HepG2 (cell line): ENCODE measurements around the gene MAN2B2. TPM values are rescaled to one million over a fixed set of nuclear protein-coding genes. Genes with fewer than 3 reads are reported as not detected.

Source experiments
- ATF7 ChIP-seq, 2 experiments: fragments of 450-650 bp in 1 of 2; sonication (generic) in 1 of 2; formaldehyde crosslinking in 1 of 2; IDR thresholded peaks; 2 replicates each; pipeline versions ENCODE4 v1.4.0 to v1.6.1; 2016 to 2020; ENCODE audit warnings: antibody characterized with exemption in 1 of 2, mild to moderate bottlenecking in 1 of 2, missing genetic modification reagents in 1 of 2
- BRCA1 ChIP-seq: sonication (generic); formaldehyde crosslinking; IDR thresholded peaks from 2 replicates; pipeline ENCODE4 v1.4.0; 2020; ENCODE audit warnings: missing genetic modification reagents
- CAMTA2 ChIP-seq: sonication (generic); formaldehyde crosslinking; IDR thresholded peaks from 2 replicates; pipeline ENCODE4 v1.4.0; 2020; ENCODE audit warnings: mild to moderate bottlenecking, missing genetic modification reagents, borderline replicate concordance
- DNMT3B ChIP-seq: conservative IDR thresholded peaks from 2 replicates; pipeline ENCODE4 v1.6.1; 2016; ENCODE audit warnings: missing biosample characterization, control low read depth
- FOXA1 ChIP-seq, 2 experiments: fragments of 450-650 bp in 1 of 2; sonication (generic) in 1 of 2; formaldehyde crosslinking in 1 of 2; IDR thresholded peaks; 2 replicates each; pipeline versions ENCODE4 v1.4.0 to v1.6.1; 2016 to 2020; ENCODE audit warnings: missing genetic modification reagents in 1 of 2
- FOXP1 ChIP-seq, 2 experiments: fragments of 450-650 bp in 1 of 2; IDR thresholded peaks; 2 replicates each; pipeline ENCODE4 v1.6.1; 2017 to 2018; ENCODE audit warnings: antibody characterized with exemption in 1 of 2
- IRF2 ChIP-seq: IDR thresholded peaks from 2 replicates; pipeline ENCODE4 v1.6.1; 2018; ENCODE audit warnings: missing genetic modification reagents, missing compliant biosample characterization
- KDM1A ChIP-seq: IDR thresholded peaks from 2 replicates; pipeline ENCODE4 v1.6.1; 2016; ENCODE audit warnings: missing compliant biosample characterization
- KLF6 ChIP-seq: IDR thresholded peaks from 2 replicates; pipeline ENCODE4 v1.8.0; 2016; ENCODE audit warnings: missing biosample characterization, missing genetic modification reagents
- RBM39 ChIP-seq: fragments of 200-400 bp; formaldehyde crosslinking; IDR thresholded peaks from one replicate; pipeline ENCODE4 v1.6.1; 2018; ENCODE audit warnings: antibody characterized with exemption, mild to moderate bottlenecking, low read depth, low read length; ENCODE audit not compliant: poor library complexity, severe bottlenecking
- SAP130 ChIP-seq: IDR thresholded peaks from 2 replicates; pipeline ENCODE4 v1.6.1; 2016; ENCODE audit warnings: low read depth
- THYN1 ChIP-seq: sonication (generic); formaldehyde crosslinking; IDR thresholded peaks from 2 replicates; pipeline ENCODE4 v1.8.1; 2023; ENCODE audit warnings: low read depth, mild to moderate bottlenecking, moderate library complexity, missing genetic modification reagents, borderline replicate concordance
- ZNF83 ChIP-seq: sonication (generic); formaldehyde crosslinking; IDR thresholded peaks from 2 replicates; pipeline ENCODE4 v1.4.0; 2020; ENCODE audit warnings: missing genetic modification reagents, mild to moderate bottlenecking, borderline replicate concordance
- polyA plus RNA-seq, 8 experiments: library from polyadenylated mRNA; depleted of rRNA in 3 of 8; stranded (reverse) in 7 of 8; unstranded in 1 of 8; fragments of >200 nt; fragmentation: Illumina TruSeq in 4 of 8; extraction: Trizol in 4 of 8; gene quantifications; 2 replicates each; pipeline versions ENCODE4 v1.2.1 to v1.2.3, GENCODE V29; 2011 to 2016; ENCODE audit warnings: low read depth in 4 of 8, missing spikeins in 1 of 8, mixed read lengths in 1 of 8; ENCODE audit not compliant: insufficient read depth in 1 of 8
- total RNA-seq, 5 experiments: library from RNA; depleted of rRNA; stranded (reverse); fragments of >200 nt; fragmentation: Illumina TruSeq; extraction: Trizol; gene quantifications; 2 replicates each; pipeline ENCODE4 v1.2.3, GENCODE V29; 2016; ENCODE audit warnings: low read depth in 1 of 5
- TF ChIP-seq, protein P1 (sequence below): sonication (generic); formaldehyde crosslinking; IDR thresholded peaks from 2 replicates; pipeline ENCODE4 v1.5.1; 2020; ENCODE audit warnings: mild to moderate bottlenecking, missing genetic modification reagents, borderline replicate concordance
- TF ChIP-seq, protein P2 (sequence below): sonication (generic); formaldehyde crosslinking; IDR thresholded peaks from 2 replicates; pipeline ENCODE4 v1.4.0; 2020; ENCODE audit warnings: missing genetic modification reagents, mild to moderate bottlenecking, borderline replicate concordance
- TF ChIP-seq, protein P3 (sequence below): sonication (generic); formaldehyde crosslinking; IDR thresholded peaks from 2 replicates; pipeline ENCODE4 v1.5.0; 2020; ENCODE audit warnings: mild to moderate bottlenecking, low read depth, missing genetic modification reagents, borderline replicate concordance
- TF ChIP-seq, protein P4 (sequence below): sonication (generic); formaldehyde crosslinking; IDR thresholded peaks from 2 replicates; pipeline ENCODE4 v1.4.0; 2020; ENCODE audit warnings: missing genetic modification reagents, borderline replicate concordance

The MAN2B2 gene
- total and polyA plus RNA-seq, 2 of the 13 experiments (the other 11 are each of a cell fraction or from before 2014, with no cell fraction given) = 4.8 to 5.4 TPM

DNA sequence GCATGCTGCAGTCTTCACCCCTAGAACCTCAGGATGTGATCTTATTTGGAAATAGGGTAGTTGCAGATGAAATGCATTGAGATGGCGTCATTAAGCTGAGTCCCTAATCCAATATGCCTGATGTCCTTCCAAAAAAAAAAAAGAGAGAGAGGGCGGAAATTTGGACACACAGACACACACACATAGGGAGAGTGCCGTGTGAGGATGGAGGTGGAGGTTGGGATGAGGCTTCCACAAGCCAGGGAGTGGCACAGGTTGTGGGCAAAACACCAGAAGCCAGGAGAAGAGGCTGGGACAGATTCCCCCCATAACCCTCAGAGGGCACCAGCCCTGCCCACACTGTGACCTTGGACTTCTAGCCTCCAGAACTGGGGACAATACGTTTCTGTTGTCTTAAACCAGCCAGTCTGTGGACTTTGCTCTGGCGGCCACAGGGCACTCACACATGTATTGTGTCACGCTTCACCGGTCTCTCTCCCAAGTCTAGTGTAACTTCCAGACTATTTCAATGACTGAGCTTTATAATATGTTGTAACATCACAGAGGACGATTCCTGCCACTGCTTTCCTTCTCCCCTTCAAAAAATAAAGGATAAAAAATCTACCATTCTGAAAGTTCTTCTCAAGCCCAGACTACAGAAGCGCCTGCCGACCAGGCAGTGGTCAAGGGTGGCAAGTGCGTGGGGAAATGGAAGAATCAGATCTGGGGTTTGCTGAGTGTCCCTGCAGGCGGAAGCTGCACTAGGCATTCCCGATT lies 35.8 kb upstream of the MAN2B2 start (continued):
- TF ChIP-seq, protein P1, sequence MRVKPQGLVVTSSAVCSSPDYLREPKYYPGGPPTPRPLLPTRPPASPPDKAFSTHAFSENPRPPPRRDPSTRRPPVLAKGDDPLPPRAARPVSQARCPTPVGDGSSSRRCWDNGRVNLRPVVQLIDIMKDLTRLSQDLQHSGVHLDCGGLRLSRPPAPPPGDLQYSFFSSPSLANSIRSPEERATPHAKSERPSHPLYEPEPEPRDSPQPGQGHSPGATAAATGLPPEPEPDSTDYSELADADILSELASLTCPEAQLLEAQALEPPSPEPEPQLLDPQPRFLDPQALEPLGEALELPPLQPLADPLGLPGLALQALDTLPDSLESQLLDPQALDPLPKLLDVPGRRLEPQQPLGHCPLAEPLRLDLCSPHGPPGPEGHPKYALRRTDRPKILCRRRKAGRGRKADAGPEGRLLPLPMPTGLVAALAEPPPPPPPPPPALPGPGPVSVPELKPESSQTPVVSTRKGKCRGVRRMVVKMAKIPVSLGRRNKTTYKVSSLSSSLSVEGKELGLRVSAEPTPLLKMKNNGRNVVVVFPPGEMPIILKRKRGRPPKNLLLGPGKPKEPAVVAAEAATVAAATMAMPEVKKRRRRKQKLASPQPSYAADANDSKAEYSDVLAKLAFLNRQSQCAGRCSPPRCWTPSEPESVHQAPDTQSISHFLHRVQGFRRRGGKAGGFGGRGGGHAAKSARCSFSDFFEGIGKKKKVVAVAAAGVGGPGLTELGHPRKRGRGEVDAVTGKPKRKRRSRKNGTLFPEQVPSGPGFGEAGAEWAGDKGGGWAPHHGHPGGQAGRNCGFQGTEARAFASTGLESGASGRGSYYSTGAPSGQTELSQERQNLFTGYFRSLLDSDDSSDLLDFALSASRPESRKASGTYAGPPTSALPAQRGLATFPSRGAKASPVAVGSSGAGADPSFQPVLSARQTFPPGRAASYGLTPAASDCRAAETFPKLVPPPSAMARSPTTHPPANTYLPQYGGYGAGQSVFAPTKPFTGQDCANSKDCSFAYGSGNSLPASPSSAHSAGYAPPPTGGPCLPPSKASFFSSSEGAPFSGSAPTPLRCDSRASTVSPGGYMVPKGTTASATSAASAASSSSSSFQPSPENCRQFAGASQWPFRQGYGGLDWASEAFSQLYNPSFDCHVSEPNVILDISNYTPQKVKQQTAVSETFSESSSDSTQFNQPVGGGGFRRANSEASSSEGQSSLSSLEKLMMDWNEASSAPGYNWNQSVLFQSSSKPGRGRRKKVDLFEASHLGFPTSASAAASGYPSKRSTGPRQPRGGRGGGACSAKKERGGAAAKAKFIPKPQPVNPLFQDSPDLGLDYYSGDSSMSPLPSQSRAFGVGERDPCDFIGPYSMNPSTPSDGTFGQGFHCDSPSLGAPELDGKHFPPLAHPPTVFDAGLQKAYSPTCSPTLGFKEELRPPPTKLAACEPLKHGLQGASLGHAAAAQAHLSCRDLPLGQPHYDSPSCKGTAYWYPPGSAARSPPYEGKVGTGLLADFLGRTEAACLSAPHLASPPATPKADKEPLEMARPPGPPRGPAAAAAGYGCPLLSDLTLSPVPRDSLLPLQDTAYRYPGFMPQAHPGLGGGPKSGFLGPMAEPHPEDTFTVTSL = no peak
- TF ChIP-seq, protein P2, sequence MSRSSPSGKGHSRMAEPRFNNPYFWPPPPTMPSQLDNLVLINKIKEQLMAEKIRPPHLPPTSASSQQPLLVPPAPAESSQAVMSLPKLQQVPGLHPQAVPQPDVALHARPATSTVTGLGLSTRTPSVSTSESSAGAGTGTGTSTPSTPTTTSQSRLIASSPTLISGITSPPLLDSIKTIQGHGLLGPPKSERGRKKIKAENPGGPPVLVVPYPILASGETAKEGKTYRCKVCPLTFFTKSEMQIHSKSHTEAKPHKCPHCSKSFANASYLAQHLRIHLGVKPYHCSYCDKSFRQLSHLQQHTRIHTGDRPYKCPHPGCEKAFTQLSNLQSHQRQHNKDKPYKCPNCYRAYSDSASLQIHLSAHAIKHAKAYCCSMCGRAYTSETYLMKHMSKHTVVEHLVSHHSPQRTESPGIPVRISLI (CRISPR knock-in tag) = no peak
- TF ChIP-seq ATF7 (IDR thresholded peaks at IDR 0.05) = no peak
- TF ChIP-seq ATF7 (CRISPR knock-in tag; IDR thresholded peaks at IDR 0.05) = no peak
- no peak for TF ChIP-seq RBM39
- no peak for TF ChIP-seq CAMTA2 (CRISPR knock-in tag)
- TF ChIP-seq ZNF83 (CRISPR knock-in tag) = no peak
- TF ChIP-seq DNMT3B (CRISPR knock-in tag) = no peak
- TF ChIP-seq FOXA1 (IDR thresholded peaks at IDR 0.05) = no peak
- TF ChIP-seq FOXA1 (CRISPR knock-in tag; IDR thresholded peaks at IDR 0.05) = peak; percentile 54
- TF ChIP-seq KDM1A (CRISPR knock-in tag) = no peak
- TF ChIP-seq, protein P3, sequence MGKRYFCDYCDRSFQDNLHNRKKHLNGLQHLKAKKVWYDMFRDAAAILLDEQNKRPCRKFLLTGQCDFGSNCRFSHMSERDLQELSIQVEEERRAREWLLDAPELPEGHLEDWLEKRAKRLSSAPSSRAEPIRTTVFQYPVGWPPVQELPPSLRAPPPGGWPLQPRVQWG (CRISPR knock-in tag) = no peak
- 0 out of 2 replicates have a peak, but pooled peaks have one; percentile 38 for TF ChIP-seq IRF2 (CRISPR knock-in tag)
- TF ChIP-seq SAP130 = peak; percentile 69
- no peak for TF ChIP-seq FOXP1 (IDR thresholded peaks at IDR 0.05)
- peak; percentile 67 for TF ChIP-seq FOXP1 (CRISPR knock-in tag; IDR thresholded peaks at IDR 0.05)
- no peak for TF ChIP-seq THYN1
- TF ChIP-seq BRCA1 (CRISPR knock-in tag) = no peak
- no peak for TF ChIP-seq KLF6
- TF ChIP-seq, protein P4, sequence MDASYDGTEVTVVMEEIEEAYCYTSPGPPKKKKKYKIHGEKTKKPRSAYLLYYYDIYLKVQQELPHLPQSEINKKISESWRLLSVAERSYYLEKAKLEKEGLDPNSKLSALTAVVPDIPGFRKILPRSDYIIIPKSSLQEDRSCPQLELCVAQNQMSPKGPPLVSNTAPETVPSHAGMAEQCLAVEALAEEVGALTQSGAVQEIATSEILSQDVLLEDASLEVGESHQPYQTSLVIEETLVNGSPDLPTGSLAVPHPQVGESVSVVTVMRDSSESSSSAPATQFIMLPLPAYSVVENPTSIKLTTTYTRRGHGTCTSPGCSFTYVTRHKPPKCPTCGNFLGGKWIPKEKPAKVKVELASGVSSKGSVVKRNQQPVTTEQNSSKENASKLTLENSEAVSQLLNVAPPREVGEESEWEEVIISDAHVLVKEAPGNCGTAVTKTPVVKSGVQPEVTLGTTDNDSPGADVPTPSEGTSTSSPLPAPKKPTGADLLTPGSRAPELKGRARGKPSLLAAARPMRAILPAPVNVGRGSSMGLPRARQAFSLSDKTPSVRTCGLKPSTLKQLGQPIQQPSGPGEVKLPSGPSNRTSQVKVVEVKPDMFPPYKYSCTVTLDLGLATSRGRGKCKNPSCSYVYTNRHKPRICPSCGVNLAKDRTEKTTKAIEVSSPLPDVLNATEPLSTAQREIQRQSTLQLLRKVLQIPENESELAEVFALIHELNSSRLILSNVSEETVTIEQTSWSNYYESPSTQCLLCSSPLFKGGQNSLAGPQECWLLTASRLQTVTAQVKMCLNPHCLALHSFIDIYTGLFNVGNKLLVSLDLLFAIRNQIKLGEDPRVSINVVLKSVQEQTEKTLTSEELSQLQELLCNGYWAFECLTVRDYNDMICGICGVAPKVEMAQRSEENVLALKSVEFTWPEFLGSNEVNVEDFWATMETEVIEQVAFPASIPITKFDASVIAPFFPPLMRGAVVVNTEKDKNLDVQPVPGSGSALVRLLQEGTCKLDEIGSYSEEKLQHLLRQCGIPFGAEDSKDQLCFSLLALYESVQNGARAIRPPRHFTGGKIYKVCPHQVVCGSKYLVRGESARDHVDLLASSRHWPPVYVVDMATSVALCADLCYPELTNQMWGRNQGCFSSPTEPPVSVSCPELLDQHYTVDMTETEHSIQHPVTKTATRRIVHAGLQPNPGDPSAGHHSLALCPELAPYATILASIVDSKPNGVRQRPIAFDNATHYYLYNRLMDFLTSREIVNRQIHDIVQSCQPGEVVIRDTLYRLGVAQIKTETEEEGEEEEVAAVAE (CRISPR knock-in tag) = no peak
